GM12878 (cell line): ENCODE measurements around the gene AEBP2.

Experiments used
- TF ChIP-seq, protein P1 (sequence below), 3 experiments: IDR thresholded peaks in 2 of 3; conservative IDR thresholded peaks in 1 of 3; 2 replicates each; pipeline ENCODE4 v1.5.1; 2011; ENCODE audit warnings: low read depth in 3 of 3, low read length in 3 of 3, mild to moderate bottlenecking in 3 of 3, control low read depth in 2 of 3, moderate library complexity in 2 of 3, inconsistent platforms in 1 of 3, mixed read lengths in 1 of 3; ENCODE audit not compliant: control insufficient read depth in 2 of 3, insufficient read depth in 1 of 3; ENCODE audit errors: extremely low read depth in 1 of 3
- TF ChIP-seq, protein P2 (sequence below): IDR thresholded peaks from 2 replicates; pipeline ENCODE4 v1.6.1; 2012; ENCODE audit warnings: low read depth, low read length, improper control_type of control experiment

DNA sequence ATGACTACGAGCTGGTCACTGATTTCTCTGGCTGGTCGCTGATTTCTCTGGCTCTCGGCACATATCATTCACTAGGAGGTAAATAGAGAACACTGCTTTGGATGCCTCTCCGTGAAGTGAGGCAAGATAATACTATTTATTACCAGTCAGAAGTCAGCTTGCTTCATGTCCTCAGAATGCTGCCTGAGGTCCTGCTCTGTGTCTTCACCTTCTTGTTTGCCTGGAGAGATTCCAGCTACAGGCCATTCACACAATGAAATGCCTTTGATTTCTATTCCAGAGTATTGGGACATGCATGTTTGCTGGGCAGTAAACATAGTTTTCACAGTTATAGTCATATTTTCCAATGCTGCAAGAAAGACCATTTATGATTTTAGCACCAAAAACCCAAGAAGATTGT, 106.7 kb downstream of the AEBP2 start:
- TF ChIP-seq, protein P1, sequence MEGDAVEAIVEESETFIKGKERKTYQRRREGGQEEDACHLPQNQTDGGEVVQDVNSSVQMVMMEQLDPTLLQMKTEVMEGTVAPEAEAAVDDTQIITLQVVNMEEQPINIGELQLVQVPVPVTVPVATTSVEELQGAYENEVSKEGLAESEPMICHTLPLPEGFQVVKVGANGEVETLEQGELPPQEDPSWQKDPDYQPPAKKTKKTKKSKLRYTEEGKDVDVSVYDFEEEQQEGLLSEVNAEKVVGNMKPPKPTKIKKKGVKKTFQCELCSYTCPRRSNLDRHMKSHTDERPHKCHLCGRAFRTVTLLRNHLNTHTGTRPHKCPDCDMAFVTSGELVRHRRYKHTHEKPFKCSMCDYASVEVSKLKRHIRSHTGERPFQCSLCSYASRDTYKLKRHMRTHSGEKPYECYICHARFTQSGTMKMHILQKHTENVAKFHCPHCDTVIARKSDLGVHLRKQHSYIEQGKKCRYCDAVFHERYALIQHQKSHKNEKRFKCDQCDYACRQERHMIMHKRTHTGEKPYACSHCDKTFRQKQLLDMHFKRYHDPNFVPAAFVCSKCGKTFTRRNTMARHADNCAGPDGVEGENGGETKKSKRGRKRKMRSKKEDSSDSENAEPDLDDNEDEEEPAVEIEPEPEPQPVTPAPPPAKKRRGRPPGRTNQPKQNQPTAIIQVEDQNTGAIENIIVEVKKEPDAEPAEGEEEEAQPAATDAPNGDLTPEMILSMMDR (IDR thresholded peaks at IDR 0.05 in 2 of 3, conservative IDR thresholded peaks at IDR 0.05 in 1 of 3; ENCODE audit: control insufficient read depth in 2 of 3, extremely low read depth in 1 of 3, insufficient read depth in 1 of 3, low read depth in 3 of 3, low read length in 3 of 3): no peak
- TF ChIP-seq, protein P2, sequence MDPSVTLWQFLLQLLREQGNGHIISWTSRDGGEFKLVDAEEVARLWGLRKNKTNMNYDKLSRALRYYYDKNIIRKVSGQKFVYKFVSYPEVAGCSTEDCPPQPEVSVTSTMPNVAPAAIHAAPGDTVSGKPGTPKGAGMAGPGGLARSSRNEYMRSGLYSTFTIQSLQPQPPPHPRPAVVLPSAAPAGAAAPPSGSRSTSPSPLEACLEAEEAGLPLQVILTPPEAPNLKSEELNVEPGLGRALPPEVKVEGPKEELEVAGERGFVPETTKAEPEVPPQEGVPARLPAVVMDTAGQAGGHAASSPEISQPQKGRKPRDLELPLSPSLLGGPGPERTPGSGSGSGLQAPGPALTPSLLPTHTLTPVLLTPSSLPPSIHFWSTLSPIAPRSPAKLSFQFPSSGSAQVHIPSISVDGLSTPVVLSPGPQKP: no peak
